GM19023 (cell line): Measurements from ENCODE around the gene WDR64.
"Not testable (repeated sequence)": the region's sequence is repeated elsewhere in the genome, so short reads cannot be mapped to it uniquely, and the experiment has no call there.

Experiments
- ATAC-seq: cut with Tn5 transposase; IDR thresholded peaks from one replicate; pipeline ENCODE4 v1.9.1; 2021; ENCODE audit warnings: mild to moderate bottlenecking, moderate library complexity; ENCODE audit not compliant: unreplicated experiment

Gene WDR64

GRCh38 chr1:241697640-241698018 is 45.5 kb downstream of the WDR64 start:
- ATAC-seq: no peak

DNA sequence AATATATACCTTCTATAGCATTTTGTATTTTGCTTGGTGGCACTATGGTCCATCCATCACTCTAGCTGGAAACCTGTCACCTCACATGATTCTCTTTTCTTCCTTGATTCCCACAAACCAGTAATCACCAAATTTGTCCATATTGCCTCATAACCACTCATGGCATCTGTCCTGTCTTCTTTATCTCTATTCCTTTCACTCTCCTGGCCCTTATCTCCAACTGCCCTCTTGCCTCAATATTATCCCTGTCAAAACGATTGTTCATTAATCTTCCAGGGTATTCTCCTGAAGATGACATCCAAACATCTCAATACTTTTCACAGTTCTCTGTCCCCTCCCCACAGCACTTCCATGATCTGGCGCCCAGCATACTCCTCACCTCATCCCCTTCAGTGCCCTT is 46.1 kb downstream of the WDR64 start:
- ATAC-seq: no peak

- ATAC-seq: no peak
Measured at GRCh38 chr1:241701483-241702295, 49.6 kb downstream of the WDR64 start.

DNA sequence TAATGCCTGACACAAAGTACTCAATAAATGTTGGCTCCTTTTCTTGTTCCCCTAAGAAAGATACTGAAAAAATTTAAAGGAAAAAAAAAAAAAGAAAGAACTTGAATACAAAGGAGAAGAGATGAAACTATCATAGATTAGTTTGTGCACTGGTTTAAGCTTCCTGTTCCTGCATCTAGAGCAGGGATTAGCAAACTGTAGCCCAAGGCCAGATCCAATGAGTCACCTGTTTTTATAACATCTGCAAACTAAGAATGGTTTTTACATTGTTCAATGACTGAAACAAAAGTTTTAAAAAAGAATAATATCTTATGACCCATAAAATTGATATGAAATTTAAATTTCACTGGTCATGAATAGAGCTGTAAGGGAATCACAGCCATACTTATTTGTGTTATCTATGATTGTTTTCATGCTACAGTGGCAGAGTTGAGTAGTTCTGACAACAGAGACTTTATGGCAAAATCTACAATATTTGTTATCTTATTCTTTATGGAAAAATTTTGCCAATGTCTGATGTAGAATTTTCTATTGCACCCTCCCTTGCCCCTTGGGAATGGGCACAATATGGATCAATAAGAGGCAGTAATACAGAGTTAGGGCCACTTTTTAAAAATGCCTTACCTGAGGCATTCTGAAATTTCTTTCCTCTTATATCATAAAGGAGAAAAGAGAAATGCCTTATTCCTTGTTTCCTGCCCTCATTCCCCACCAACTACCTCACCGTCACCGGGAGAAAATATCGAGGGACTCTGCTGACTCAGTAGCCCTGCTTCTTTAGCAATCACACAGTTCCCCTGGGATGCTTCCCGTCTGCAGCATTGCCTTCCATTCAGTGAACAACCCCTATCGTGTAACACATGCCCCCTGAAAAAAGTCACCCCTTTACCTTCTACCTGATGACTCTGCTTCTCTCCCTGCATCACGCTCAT is 50.6 kb downstream of the WDR64 start:
- ATAC-seq: no peak

DNA sequence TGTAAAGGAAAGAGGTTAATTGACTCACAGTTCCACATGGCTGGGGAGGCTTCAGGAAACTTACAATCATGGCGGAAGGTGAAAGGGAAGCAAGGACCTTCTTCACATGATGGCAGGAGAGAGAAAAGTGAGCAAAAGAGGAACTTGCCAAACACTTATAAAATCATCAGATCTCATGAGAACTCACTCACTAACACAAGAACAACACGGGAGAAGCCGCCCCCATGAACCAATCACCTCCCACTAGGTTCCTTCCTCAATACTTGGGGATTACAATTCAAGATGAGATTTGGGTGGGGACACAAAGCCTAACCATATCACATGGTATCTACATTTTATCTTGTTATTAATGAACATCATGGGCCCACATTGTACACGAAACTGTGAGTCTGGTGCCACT is 51.7 kb downstream of the WDR64 start:
- not testable (repeated sequence) for ATAC-seq

- no peak for ATAC-seq
Measured at GRCh38 chr1:241706257-241706656, 54.2 kb downstream of the WDR64 start.

DNA sequence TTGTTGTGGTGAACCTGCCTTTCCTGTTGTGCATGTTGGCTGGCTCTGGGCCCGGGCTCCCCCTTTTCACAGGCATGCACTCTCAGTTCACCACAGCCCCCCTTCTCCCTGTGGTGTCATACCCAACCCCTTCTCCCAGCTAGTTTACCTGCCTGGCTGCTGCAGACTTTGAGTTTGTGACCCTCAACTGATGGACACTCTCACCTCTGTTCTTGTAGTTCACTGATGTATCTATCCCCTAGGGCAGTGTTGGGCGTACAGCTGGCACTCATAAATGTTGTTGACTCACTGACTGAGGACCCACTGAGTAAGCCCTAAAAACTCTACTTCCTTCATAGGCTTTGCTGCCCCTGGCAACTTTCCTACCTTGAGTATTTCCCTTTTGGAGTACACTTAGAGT is 54.9 kb downstream of the WDR64 start:
- ATAC-seq: no peak

DNA sequence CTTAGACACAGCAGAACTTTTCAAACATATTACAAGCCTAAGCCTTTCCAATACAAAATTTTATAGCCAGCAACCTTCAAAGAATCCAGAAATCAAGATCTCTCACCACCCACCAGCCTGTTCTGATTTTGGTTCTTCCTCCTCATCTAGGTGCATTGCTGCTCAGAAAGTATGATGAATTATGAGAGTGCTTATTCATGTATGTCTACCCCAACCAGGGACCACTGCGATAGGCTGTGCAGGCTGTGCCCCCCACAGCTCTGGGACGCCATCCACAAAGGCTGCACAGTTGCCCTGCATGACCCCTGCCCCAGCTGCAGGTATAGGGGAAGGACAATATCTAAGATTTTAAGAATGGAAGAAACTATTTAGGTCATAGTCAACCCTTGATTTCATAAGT is 55.4 kb downstream of the WDR64 start:
- no peak for ATAC-seq

DNA sequence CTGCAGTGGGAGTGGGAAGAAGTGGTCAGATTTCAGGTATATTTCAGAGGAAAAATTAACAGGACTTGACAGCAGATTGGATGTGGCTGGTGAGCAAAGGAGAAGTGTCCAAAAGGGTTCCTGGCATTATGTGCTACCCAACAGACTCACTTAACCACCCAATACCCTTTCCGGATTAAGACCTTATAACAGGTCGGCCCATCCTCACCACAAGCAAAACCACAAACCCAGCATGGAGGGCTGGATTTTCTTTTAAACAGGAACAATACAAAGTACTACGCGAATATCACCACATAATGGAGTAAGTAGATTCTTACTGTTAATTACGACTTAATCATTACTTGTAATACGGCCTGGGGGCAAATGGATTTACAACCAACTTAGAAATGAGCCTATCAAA is 59.2 kb downstream of the WDR64 start:
- no peak for ATAC-seq

DNA sequence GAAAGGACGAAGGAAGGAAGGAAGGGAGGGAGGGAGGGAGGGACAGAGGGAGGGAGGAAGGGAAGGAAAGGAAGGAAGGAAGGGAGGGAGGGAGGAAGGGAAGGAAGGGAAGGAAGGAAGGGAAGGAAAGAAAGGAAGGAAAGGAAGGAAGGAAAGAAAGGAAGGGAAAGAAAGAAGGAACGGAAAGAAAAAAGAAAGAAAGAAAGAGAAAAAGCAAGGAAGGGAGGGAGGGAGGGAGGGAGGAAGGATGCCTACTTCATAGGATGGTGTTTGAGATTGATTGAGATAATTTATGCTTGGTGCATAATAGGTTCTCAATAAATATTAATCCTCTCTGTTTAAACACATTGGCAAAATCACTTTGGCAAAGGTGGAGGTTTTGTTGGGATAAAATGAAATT is 61.2 kb downstream of the WDR64 start:
- ATAC-seq: no peak

DNA sequence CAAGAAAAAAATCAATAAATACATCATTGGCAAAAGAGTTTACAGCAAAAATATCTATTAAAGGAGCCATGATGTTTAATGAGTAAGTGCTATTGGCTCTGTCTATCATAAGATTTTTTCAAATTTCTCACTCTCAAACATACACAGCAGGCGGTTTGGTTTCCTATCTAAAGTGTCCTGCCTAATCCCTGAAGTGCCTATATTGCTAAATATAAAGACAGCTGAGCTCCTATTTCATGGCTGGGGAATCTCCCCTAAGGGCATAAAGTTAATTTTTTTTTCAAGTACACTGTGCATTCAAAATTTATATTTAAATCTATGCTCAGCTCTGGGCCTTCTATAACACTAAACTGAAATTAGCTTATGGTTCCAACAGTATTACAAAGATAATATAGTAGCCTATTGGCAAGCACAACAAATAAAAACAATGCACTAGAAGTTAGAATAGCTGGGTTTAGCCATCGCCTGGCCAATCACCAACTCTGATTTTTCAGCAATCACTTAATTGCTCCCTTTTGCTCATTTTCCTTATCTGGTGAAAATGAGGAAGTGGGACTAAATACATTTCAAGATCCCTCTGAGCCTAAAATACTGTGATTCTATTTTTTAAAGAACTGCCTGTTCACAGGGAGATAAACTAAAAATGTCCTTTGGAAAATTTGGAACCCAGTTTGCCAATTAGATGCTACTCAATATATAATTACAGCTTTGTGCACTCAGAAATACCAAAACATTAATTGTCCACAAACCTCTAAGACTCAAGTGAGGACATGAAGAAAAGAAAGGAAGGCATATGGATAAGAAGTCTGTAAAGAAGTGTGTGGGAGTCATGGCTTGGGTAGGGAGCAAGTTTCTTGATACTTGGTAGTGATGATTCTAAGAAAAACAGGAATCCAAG is 62.5 kb downstream of the WDR64 start:
- no peak for ATAC-seq

DNA sequence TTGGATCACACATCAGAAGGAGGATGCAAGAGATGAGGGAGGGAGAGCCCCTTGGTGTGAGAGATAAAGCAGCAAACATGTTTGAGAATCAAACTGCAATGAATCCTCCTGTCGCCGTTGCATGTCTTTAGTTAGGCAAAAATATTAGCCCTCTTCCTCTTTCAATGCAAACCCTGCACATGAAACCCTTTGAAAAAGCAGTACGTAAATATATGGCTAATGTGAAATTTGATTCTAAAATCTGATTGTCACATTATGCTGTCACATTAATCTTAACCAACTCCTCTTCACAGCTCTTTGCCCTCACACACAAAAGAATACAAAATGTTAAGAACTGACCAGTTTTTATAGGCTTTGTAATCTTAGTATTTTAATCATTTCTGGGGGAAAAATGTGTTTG is 63.4 kb downstream of the WDR64 start:
- ATAC-seq: no peak

- ATAC-seq: no peak
Measured at GRCh38 chr1:241715956-241716355, 63.9 kb downstream of the WDR64 start.

DNA sequence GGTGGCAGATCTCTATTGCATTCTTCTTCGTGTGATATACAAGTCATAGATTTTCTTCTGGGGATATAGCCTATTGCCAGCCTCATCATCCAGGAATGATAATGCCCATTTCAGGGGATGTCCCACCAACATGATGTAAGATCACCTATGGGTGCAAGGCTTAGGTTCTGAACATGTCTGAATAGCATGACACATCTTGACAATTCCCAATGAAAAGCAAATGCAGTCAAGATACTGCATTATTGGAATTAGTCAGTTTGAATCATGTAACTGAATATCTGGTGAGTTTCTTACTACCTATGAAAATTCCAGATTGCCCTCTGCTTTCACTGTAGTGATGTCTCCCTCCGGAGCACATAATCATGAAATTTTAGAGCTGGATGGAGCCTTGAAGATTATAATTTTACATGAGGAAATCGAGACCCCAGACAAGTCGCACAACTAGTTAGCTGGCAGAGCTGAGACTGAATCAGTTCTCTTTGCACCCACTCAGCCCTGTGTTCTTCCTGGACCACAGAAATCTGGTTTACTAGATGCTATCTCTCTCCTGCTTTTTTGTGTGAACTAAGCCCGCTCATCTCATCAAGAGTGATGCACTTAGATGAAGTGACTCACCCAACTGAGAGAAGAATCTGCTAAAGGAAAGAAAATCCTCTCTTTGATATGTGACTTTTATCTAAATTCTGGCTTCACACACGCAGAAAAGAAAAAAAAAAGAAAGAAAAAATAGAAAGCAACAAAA is 65.0 kb downstream of the WDR64 start:
- no peak for ATAC-seq

GRCh38 chr1:241717975-241718374 is 65.9 kb downstream of the WDR64 start:
- no peak for ATAC-seq

DNA sequence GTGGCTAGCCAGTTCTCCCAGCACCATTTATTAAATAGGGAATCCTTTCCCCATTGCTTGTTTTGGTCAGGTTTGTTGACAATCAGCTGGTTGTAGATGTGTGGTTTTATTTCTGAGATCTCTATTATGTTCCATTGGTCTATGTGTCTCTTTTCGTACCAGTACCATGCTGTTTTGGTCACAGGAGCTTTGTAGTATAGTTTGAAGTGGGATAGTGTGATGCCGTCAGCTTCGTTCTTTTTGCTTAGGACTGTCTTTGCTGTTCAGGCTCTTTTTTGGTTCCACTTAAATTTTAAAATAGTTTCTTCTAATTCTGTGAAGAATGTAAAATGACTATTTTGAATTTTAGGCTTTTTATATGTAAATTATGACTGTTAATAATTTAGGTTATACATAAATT is 68.9 kb downstream of the WDR64 start:
- ATAC-seq: no peak

- ATAC-seq: no peak
Measured at GRCh38 chr1:241722947-241723346, 70.9 kb downstream of the WDR64 start.

- ATAC-seq: no peak
Measured at GRCh38 chr1:241724741-241725356, 72.8 kb downstream of the WDR64 start.

DNA sequence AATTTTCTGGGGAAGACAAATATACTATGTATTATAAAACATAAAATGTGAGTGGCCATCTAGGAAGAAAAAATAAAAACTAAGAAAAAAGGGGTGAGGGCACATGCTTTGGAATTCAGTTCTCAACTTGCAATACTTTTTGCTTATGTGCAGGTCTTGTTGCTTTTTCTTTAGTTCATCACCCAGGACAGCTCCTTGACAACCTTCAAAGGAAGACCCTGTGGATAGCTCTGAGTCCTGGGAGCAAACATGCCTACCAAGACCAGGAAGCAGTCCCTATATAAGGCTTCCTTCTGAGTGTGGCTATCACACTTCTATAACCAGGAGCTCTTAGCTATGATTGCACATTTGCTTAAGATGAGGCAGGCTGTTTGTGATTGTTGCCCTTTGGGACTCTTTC is 78.0 kb downstream of the WDR64 start:
- no peak for ATAC-seq

DNA sequence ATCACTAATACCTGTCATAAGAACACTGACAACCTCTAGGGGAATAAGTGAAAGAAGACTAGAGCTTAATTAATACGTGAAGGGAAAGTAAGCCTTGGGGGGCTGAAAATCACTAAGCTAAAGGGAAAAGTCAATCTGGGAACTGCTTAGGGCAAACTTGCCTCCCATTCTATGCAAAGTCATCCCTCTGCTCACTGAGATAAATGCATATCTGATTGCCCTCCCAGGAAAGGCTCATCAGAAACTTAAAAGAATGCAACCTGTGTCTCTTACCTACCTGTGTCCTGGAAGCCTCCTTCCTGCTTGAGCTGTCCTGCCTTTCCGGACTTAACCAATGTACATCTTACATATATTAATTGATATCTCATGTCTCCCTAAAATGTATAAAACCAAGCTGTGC is 81.8 kb downstream of the WDR64 start:
- ATAC-seq: no peak
